ENCODE results near the gene HGD.

HGD gene

DNA sequence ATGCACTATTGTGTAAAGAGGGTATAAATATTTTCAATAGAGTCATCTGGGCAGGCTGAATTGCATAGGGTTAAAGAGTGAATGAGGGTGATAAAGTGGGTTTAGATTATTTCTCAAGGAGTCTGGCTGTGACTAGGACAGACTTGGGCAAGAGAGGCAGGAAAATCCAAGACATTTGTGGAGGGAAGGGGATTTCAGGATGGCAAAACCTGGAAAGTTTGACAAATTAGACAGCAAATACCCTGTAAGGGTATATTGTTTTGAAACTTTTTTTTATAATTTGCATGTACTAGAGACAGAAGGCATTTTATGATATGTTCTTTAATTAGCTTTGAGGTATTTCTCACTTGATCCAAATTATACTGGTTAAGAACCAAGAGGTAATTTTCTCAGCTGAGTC lies 17.1 kb downstream of the HGD start:
- H3K9me3 ChIP-seq (ENCODE audit: low read length): peaks cover under 1% of the 10 kb centered on the region
- H3K4me3 ChIP-seq (ENCODE audit: low read length): no peak overlapping the region
- no peaks in the 10 kb centered on the region for H3K4me1 ChIP-seq (ENCODE audit: insufficient read depth, low read length)
- H3K27me3 ChIP-seq (ENCODE audit: insufficient read depth, low read length): no peaks in the 10 kb centered on the region
- no peaks in the 10 kb centered on the region for H3K36me3 ChIP-seq (ENCODE audit: insufficient read depth, low read length)
- no peak overlapping the region for H2AFZ ChIP-seq (ENCODE audit: low read depth, low read length)

DNA sequence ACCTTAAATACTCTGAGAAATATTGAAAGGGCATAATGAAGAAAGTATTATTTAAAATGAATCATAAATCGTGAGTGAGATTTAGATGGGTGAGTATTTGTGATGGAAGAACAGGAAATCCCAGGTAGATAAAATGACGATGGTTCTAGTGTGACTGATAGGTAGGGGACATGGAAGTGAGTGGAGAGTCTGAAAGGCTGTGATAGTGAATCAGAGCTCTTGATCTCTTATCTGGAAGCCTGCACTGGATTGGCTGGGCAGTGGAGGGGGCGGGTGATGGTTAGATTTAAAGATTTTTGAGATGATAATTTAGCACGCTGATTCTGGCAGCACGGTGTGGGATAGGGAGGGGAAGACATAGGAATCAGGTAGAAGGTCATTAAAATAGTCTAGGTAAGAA lies 20.1 kb downstream of the HGD start:
- no peak overlapping the region for H3K4me3 ChIP-seq (ENCODE audit: low read length)
- no peaks in the 10 kb centered on the region for H3K4me1 ChIP-seq (ENCODE audit: insufficient read depth, low read length)
- no peaks in the 10 kb centered on the region for H3K27me3 ChIP-seq (ENCODE audit: insufficient read depth, low read length)
- no peaks in the 10 kb centered on the region for H3K36me3 ChIP-seq (ENCODE audit: insufficient read depth, low read length)
- peaks cover 9% of the 10 kb centered on the region for H3K9me3 ChIP-seq (ENCODE audit: low read length)
- H2AFZ ChIP-seq (ENCODE audit: low read depth, low read length): no peak overlapping the region

DNA sequence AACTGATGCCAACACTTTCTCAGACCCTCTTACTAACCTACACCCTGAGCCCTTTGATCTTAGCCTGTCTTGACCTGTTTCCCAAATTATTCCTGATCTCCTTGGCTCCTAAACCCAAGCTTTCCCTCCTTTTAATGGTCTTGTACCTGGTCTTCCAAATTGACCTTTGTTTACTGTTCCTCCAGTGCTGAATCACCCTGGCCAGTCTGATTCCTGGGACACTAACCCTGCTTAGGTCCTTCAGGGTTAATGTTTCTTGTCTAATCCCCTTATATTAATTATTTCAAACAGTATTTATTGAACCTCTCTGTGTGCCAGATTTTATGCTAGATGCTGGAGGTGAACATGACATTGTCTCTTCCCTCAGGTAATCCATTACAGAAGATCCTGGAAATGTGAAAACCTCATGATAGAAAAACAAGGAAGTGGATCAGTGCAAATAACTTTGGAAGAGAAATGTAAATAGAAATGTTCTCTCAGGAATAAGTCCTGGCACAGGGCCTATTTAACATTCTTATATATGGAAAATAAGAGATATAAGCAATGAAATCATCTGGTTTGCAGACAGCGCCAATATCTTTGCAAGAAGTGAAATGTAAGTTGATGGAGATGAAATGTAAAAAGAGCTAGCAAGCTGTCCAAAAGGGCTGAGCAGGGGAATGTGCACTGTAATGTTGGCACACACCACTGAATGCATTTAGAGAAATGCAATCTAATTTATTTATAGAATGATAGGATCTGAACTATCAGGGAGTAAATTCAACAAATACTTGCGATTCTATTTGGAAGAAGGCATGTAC lies 20.7 kb downstream of the HGD start:
- no peaks in the 10 kb centered on the region for H3K4me1 ChIP-seq (ENCODE audit: insufficient read depth, low read length)
- peaks cover 9% of the 10 kb centered on the region for H3K9me3 ChIP-seq (ENCODE audit: low read length)
- H3K4me3 ChIP-seq (ENCODE audit: low read length): no peak overlapping the region
- no peak overlapping the region for H2AFZ ChIP-seq (ENCODE audit: low read depth, low read length)
- H3K27me3 ChIP-seq (ENCODE audit: insufficient read depth, low read length): no peaks in the 10 kb centered on the region
- H3K36me3 ChIP-seq (ENCODE audit: insufficient read depth, low read length): no peaks in the 10 kb centered on the region

DNA sequence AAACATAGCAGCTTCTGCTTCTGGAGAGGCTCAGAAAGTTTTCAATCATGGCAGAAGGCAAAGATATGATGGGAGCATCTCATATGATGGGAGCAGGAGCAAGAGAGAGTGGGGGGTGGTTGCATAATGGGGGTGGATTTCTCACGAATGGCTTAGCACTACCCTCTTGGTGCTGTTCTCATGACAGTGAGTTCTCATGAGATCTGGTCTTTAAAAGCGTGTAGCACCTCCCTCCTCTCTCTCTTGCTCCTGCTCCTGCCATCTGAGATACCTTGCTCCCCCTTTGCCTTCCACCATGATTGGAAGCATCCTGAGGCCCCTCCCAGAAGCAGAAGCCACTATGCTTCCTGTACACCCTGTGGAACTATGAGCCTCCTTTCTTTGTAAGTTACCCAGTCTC lies 22.2 kb downstream of the HGD start:
- no peak overlapping the region for H2AFZ ChIP-seq (ENCODE audit: low read depth, low read length)
- no peaks in the 10 kb centered on the region for H3K4me1 ChIP-seq (ENCODE audit: insufficient read depth, low read length)
- no peaks in the 10 kb centered on the region for H3K27me3 ChIP-seq (ENCODE audit: insufficient read depth, low read length)
- H3K9me3 ChIP-seq (ENCODE audit: low read length): peaks cover 9% of the 10 kb centered on the region
- H3K36me3 ChIP-seq (ENCODE audit: insufficient read depth, low read length): no peaks in the 10 kb centered on the region
- H3K4me3 ChIP-seq (ENCODE audit: low read length): no peak overlapping the region

DNA sequence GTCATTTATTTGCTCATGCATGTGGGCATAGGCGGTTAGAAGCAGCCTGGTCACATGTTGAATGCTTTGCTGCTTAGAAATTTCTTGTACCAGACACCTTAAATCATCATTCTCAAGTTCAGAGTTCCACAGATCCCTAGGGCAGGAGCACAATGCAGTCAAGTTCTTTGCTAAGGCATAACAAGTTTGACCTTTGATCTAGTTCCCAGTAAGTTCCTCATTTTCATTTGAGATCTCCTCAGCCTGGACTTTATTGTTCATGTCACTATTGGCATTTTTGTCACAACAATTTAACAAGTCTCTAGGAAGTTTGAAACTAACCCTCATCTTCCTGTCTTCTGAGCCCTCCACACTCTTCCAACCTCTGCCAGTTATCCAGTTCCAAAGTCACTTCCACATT lies 22.8 kb downstream of the HGD start:
- Histone ChIP-seq H3K4me3 (ENCODE audit: low read length) (no peak overlapping the region), H2AFZ (ENCODE audit: low read depth, low read length) (no peak overlapping the region), H3K9me3 (ENCODE audit: low read length) (peaks cover 9% of the 10 kb centered on the region), H3K36me3 (ENCODE audit: insufficient read depth, low read length) (no peaks in the 10 kb centered on the region), H3K27me3 (ENCODE audit: insufficient read depth, low read length) (no peaks in the 10 kb centered on the region), H3K4me1 (ENCODE audit: insufficient read depth, low read length) (no peaks in the 10 kb centered on the region)

DNA sequence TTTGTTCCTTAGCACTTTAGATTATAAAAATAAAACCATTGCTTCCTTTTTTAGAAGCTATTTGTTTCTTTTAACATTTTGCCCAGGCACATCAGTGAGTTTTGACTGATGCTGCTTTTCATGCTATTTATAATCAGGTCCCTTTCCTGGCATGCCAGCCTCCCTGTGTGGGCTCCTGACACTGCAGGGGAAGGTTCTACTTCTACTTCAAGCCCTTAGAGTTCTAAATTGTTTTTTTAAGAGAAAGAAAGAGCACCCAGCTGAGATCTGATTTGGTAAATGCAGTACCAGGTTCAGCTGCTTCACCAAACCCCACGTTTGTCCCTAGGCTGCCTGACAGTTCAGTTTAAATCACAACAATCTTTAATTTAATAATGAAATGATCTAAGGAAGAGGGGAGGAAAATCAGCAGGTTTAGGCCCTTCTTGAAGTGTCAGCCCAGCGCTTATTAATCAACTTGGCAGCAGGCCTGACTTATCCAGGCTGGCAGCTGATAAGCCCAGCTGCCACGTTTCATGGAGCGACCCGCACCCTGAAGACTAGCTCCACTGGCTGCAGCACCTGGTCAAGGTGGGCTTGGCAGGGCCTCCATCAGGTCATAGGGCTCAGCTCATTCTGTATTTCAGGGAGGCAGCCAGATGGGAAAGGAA lies 29.0 kb downstream of the HGD start:
- no peak overlapping the region for H2AFZ ChIP-seq (ENCODE audit: low read depth, low read length)
- no peak overlapping the region for H3K4me3 ChIP-seq (ENCODE audit: low read length)
- H3K36me3 ChIP-seq (ENCODE audit: insufficient read depth, low read length): no peaks in the 10 kb centered on the region
- no peaks in the 10 kb centered on the region for H3K4me1 ChIP-seq (ENCODE audit: insufficient read depth, low read length)
- H3K27me3 ChIP-seq (ENCODE audit: insufficient read depth, low read length): no peaks in the 10 kb centered on the region
- H3K9me3 ChIP-seq (ENCODE audit: low read length): no peaks in the 10 kb centered on the region

DNA sequence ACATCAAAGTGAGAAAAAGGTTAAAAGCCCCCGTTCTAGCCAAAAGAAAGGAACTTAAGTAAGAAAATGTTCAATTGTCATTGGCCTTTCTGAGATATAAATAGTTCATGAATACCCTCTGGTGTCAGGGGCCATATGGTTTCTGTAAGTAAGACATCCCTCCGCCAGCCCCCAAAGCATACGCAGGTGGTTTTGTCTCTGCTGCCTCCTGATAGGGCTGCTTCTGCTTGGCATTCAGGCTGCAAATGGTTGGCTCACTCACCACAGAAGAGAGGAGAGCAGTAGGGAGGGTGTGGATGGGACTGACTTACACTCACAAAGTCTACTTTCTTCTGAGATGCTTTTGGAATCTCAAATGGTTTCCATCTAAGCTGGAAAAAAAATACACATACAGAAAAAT lies 29.8 kb downstream of the HGD start:
- Histone ChIP-seq H3K9me3 (ENCODE audit: low read length) (no peaks in the 10 kb centered on the region), H3K27me3 (ENCODE audit: insufficient read depth, low read length) (no peaks in the 10 kb centered on the region), H2AFZ (ENCODE audit: low read depth, low read length) (no peak overlapping the region), H3K36me3 (ENCODE audit: insufficient read depth, low read length) (no peaks in the 10 kb centered on the region), H3K4me3 (ENCODE audit: low read length) (no peak overlapping the region), H3K4me1 (ENCODE audit: insufficient read depth, low read length) (no peaks in the 10 kb centered on the region)

DNA sequence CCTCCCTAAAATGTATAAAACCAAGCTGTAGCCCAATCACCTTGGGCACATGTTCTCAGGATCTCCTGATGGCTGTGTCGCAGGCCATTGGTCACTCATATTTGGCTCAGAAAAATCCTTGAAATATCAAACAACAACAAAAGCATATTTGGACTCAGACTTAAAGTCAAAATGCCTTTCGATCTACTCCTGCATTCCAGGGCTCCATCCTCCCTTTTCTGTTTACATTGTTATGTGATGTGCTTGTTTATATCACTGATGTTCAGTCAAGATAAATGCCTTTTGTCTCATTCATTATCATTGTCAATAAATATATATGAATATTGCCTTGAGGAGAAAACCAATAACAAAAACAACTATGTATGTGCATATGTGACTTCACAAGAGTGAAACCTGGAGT lies 31.7 kb downstream of the HGD start:
- Histone ChIP-seq H3K9me3 (ENCODE audit: low read length) (no peaks in the 10 kb centered on the region), H2AFZ (ENCODE audit: low read depth, low read length) (no peak overlapping the region), H3K27me3 (ENCODE audit: insufficient read depth, low read length) (no peaks in the 10 kb centered on the region), H3K36me3 (ENCODE audit: insufficient read depth, low read length) (no peaks in the 10 kb centered on the region), H3K4me1 (ENCODE audit: insufficient read depth, low read length) (no peaks in the 10 kb centered on the region), H3K4me3 (ENCODE audit: low read length) (no peak overlapping the region)

DNA sequence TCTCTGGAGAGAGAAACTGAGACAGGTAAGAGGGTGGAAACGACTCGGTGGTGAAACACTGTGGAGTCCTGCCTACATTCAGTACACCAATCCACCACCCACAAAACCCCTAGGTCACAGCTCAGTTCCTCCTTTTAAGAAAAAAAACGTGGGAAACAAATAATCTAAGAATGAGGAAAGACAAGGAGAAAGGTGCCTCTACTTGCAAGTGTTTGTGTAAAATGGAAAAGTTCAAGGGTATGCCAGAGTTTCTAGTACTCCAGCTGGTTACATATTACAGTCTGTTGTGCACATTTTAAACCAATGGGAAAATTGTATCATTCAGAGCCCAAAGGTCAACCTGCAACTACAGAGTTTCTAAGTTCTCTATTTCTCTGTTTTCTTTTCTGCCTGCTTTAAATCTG lies 32.2 kb downstream of the HGD start:
- H3K9me3 ChIP-seq (ENCODE audit: low read length): no peaks in the 10 kb centered on the region
- no peaks in the 10 kb centered on the region for H3K27me3 ChIP-seq (ENCODE audit: insufficient read depth, low read length)
- H3K36me3 ChIP-seq (ENCODE audit: insufficient read depth, low read length): no peaks in the 10 kb centered on the region
- no peak overlapping the region for H2AFZ ChIP-seq (ENCODE audit: low read depth, low read length)
- no peaks in the 10 kb centered on the region for H3K4me1 ChIP-seq (ENCODE audit: insufficient read depth, low read length)
- no peak overlapping the region for H3K4me3 ChIP-seq (ENCODE audit: low read length)

DNA sequence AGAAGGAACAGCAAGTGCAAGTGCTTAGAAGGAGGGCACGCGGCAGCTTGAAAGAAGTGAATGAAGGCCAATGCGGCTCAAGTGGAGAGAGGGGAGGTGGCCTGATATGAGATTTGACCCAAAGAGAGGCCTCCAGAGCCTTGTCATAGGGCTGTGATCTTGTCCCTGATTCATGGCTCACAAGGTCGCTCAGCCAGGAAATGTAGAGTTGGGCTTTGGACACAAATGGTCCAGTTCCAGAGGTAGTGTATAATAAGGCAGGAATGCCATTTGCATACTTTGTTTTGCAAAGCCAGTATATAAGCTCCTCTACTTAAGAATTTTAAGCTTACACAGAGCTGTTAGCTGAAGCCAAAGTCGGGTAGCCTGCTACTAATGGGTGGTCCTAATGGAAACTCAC lies 33.7 kb downstream of the HGD start:
- Histone ChIP-seq H3K27me3 (ENCODE audit: insufficient read depth, low read length) (no peaks in the 10 kb centered on the region), H3K9me3 (ENCODE audit: low read length) (no peaks in the 10 kb centered on the region), H3K4me3 (ENCODE audit: low read length) (no peak overlapping the region), H3K4me1 (ENCODE audit: insufficient read depth, low read length) (no peaks in the 10 kb centered on the region), H3K36me3 (ENCODE audit: insufficient read depth, low read length) (no peaks in the 10 kb centered on the region), H2AFZ (ENCODE audit: low read depth, low read length) (no peak overlapping the region)

DNA sequence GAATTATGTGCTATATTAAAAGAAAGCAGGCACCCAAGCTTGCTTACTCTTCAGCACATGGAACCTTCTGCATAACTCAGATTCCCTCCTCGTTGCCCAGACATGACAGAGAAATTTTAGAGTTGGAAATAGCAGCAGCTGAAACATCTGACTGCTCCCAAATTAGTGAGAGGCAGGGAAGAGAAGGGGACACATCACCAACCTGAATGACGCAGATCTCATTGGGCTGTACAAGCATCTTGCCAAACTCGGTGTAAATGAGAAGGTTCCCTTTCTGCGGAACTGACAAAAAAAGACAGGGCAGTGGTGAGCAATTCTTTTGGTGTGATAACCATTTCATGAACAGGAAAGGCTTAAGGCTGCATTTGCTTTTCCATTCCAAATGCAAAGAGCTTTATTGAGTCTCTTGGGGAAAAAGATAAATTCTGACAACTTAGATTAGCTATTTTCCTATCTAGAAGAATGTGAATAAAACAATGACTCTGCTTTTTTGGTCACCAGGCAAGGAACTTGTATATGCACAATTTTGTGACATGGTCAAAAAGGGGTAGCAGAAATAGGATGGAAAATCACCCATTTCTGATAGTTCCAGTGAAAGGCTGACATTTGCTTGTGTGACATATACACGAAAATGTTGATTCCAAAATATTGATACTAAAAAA lies 35.1 kb downstream of the HGD start:
- H3K36me3 ChIP-seq (ENCODE audit: insufficient read depth, low read length): no peaks in the 10 kb centered on the region
- no peak overlapping the region for H2AFZ ChIP-seq (ENCODE audit: low read depth, low read length)

DNA sequence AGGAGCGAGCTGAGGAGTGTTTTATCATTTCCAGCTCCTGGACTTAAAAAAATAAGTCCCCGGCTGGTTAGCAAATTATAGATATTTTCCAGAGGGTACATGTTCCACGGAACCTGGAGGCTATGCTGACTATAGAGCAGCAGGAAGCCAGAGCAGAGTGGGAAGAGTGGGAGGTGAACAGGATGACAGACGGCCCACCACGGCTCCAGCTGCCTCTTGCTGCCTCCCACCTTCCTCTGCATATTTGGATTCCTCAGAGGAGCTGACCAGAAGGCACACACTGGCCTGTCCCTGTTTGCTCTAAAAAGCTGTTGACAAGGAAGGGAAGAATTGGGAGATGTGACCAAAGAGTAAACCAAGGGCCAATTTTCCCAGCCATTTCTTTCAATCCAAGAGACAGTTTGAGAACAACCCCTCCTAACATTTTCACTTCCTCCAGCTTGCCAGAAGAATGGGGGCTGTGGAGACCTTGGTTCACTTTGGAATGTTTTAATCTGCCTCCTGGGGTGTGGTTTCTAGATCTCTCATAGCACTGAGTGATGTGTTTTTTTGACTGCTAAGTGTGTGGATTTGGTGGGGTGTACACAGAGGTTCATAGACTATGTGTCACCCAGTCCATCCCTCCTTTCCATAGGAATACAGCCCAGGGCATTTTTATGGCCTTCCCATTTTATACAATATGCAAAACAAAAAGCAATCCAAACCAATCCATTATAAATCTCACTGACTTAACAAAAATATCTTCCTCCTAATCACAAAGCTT lies 36.8 kb downstream of the HGD start:
- no peak overlapping the region for H2AFZ ChIP-seq (ENCODE audit: low read depth, low read length)
- no peaks in the 10 kb centered on the region for H3K9me3 ChIP-seq (ENCODE audit: low read length)
- no peaks in the 10 kb centered on the region for H3K27me3 ChIP-seq (ENCODE audit: insufficient read depth, low read length)
- no peaks in the 10 kb centered on the region for H3K4me1 ChIP-seq (ENCODE audit: insufficient read depth, low read length)
- H3K4me3 ChIP-seq (ENCODE audit: low read length): no peak overlapping the region
- no peaks in the 10 kb centered on the region for H3K36me3 ChIP-seq (ENCODE audit: insufficient read depth, low read length)

More for the DNA sequence above, 35.1 kb downstream of the HGD start:
- Histone ChIP-seq H3K4me1 (ENCODE audit: insufficient read depth, low read length) (no peaks in the 10 kb centered on the region), H3K9me3 (ENCODE audit: low read length) (no peaks in the 10 kb centered on the region), H3K27me3 (ENCODE audit: insufficient read depth, low read length) (no peaks in the 10 kb centered on the region), H3K4me3 (ENCODE audit: low read length) (no peak overlapping the region)
